ENCODE results near the gene EIF4G3. TPM values are rescaled to one million over a fixed set of nuclear protein-coding genes. Genes with fewer than 3 reads are reported as not detected.

Gene EIF4G3
- total and polyA plus RNA-seq, 4 donors = 16.5 to 59.8 (median 33.4) TPM

- no peak overlapping the region for H3K9ac ChIP-seq (ENCODE audit: insufficient read depth in 1 of 2, low read length in 2 of 2)
- H3K27ac ChIP-seq (ENCODE audit: low read depth in 1 of 2, low read length in 1 of 2) = no peak overlapping the region
- TF ChIP-seq CTCF (IDR thresholded peaks at IDR 0.05; ENCODE audit: control extremely low read depth, extremely low read depth) = no peak
- DNase-seq (no peak), ATAC-seq (ENCODE audit: insufficient read depth, low FRiP score) (no peak)
- WGBS, 2 donors = 82 to 85% methylated on average over 4 of the region's 4 CpGs
- no peaks in the 10 kb centered on the region for H3K9me3 ChIP-seq (ENCODE audit: control insufficient read depth in 4 of 4, insufficient read depth in 3 of 4, low read length in 3 of 4)
- H3K4me1 ChIP-seq (ENCODE audit: control insufficient read depth in 5 of 5, insufficient read depth in 5 of 5, low read length in 5 of 5) = peaks cover 0 to 10% (median 0%) of the 10 kb centered on the region in 5 donors
- H3K36me3 ChIP-seq (ENCODE audit: control insufficient read depth in 4 of 4, insufficient read depth in 4 of 4, low read length in 4 of 4) = no peaks in the 10 kb centered on the region
- no peak overlapping the region for H3K4me3 ChIP-seq
- H3K27me3 ChIP-seq (ENCODE audit: control insufficient read depth in 3 of 3, insufficient read depth in 3 of 3, low read length in 2 of 3) = no peaks in the 10 kb centered on the region
Measured at GRCh38 chr1:21005466-21006239, 171.0 kb downstream of the EIF4G3 start.

GRCh38 chr1:21003281-21004045, 173.2 kb downstream of the EIF4G3 start:
- H3K9me3 ChIP-seq (ENCODE audit: control insufficient read depth in 4 of 4, insufficient read depth in 3 of 4, low read length in 3 of 4) = no peaks in the 10 kb centered on the region
- peaks cover 0 to 2% (median 0%) of the 10 kb centered on the region in 4 donors for H3K36me3 ChIP-seq (ENCODE audit: control insufficient read depth in 4 of 4, insufficient read depth in 4 of 4, low read length in 4 of 4)
- ATAC-seq (ENCODE audit: insufficient read depth, low FRiP score) (no peak), DNase-seq (no peak)
- H3K9ac ChIP-seq (ENCODE audit: insufficient read depth in 1 of 2, low read length in 2 of 2) = no peak overlapping the region
- peaks cover 0 to 18% (median 2%) of the 10 kb centered on the region in 5 donors for H3K4me1 ChIP-seq (ENCODE audit: control insufficient read depth in 5 of 5, insufficient read depth in 5 of 5, low read length in 5 of 5)
- WGBS, 2 donors = 69 to 88% methylated on average over 3 of the region's 3 CpGs
- H3K27ac ChIP-seq (ENCODE audit: low read depth in 1 of 2, low read length in 1 of 2) = no peak overlapping the region
- no peak overlapping the region for H3K4me3 ChIP-seq
- no peak for TF ChIP-seq CTCF (IDR thresholded peaks at IDR 0.05; ENCODE audit: control extremely low read depth, extremely low read depth)
- H3K27me3 ChIP-seq (ENCODE audit: control insufficient read depth in 3 of 3, insufficient read depth in 3 of 3, low read length in 2 of 3) = no peaks in the 10 kb centered on the region

- 84 to 87% methylated on average over 2 of the region's 2 CpGs for WGBS, 2 donors
- no peaks in the 10 kb centered on the region for H3K27me3 ChIP-seq (ENCODE audit: control insufficient read depth in 3 of 3, insufficient read depth in 3 of 3, low read length in 2 of 3)
- H3K36me3 ChIP-seq (ENCODE audit: control insufficient read depth in 4 of 4, insufficient read depth in 4 of 4, low read length in 4 of 4) = peaks cover 0 to 2% (median 0%) of the 10 kb centered on the region in 4 donors
- no peaks in the 10 kb centered on the region for H3K9me3 ChIP-seq (ENCODE audit: control insufficient read depth in 4 of 4, insufficient read depth in 3 of 4, low read length in 3 of 4)
- DNase-seq (peak in 2 of 3 donors; percentile 12 to 46), ATAC-seq (ENCODE audit: insufficient read depth, low FRiP score) (no peak)
- no peak for TF ChIP-seq CTCF (IDR thresholded peaks at IDR 0.05; ENCODE audit: control extremely low read depth, extremely low read depth)
- no peak overlapping the region for H3K27ac ChIP-seq (ENCODE audit: low read depth in 1 of 2, low read length in 1 of 2)
- no peak overlapping the region for H3K9ac ChIP-seq (ENCODE audit: insufficient read depth in 1 of 2, low read length in 2 of 2)
- H3K4me1 ChIP-seq (ENCODE audit: control insufficient read depth in 5 of 5, insufficient read depth in 5 of 5, low read length in 5 of 5) = peaks cover 0 to 25% (median 2%) of the 10 kb centered on the region in 5 donors
- H3K4me3 ChIP-seq = no peak overlapping the region
Measured at GRCh38 chr1:21001042-21001441, 175.7 kb downstream of the EIF4G3 start.
